Activated CD8-positive, alpha-beta T cell treated with anti-CD3 and anti-CD28 coated beads for 36 hours (primary cell): Measurements from ENCODE around the gene METTL16. TPM values are rescaled to one million over a fixed set of nuclear protein-coding genes. Genes with fewer than 3 reads are reported as not detected.

Experiments
- ATAC-seq: fragments of 200-7000 bp; cut with Tn5 transposase; one replicate; pipeline ENCODE4 v1.10.0; 2021; ENCODE audit warnings: mild to moderate bottlenecking, moderate library complexity
- CTCF ChIA-PET: fragments of 350-600 bp; sonication (Branson Sonifier 250); formaldehyde crosslinking; loops from one replicate; lab custom pipeline; 2021; ENCODE audit warnings: antibody characterized with exemption; lab: Charles Lee
- POLR2A ChIA-PET: fragments of 350-600 bp; sonication (Branson Sonifier 250); formaldehyde crosslinking; loops from one replicate; lab custom pipeline; 2021; ENCODE audit warnings: antibody characterized with exemption; lab: Charles Lee
- DNase-seq: peaks from one replicate; pipeline ENCODE4 v3.0.0-alpha.2; 2020
- H3K27ac Mint-ChIP-seq: one replicate; pipeline ENCODE4 v1.8.0; 2021; ENCODE audit warnings: mild to moderate bottlenecking, mixed read lengths
- H3K27me3 Mint-ChIP-seq: one replicate; pipeline ENCODE4 v1.8.0; 2021; ENCODE audit warnings: mixed read lengths
- H3K36me3 Mint-ChIP-seq: one replicate; pipeline ENCODE4 v1.8.0; 2021; ENCODE audit warnings: low read depth, mixed read lengths
- H3K4me1 Mint-ChIP-seq: one replicate; pipeline ENCODE4 v1.8.0; 2021; ENCODE audit warnings: low read depth, mixed read lengths
- H3K4me3 Mint-ChIP-seq: one replicate; pipeline ENCODE4 v1.8.0; 2021; ENCODE audit warnings: mild to moderate bottlenecking, moderate library complexity, mixed read lengths
- H3K9me3 Mint-ChIP-seq: one replicate; pipeline ENCODE4 v1.8.0; 2021; ENCODE audit warnings: mixed read lengths
- intact Hi-C: fragments of 100-400 bp; cut with micrococcal nuclease; formaldehyde crosslinking; loops from one replicate; pipeline ENCODE4 v1.10.0; 2022
- total RNA-seq, 2 experiments: library from RNA; stranded (reverse); gene quantifications; one replicate each; pipeline ENCODE4 v1.2.3, GENCODE V29; 2021
- TF ChIP-seq, protein P1 (sequence below): fragments of 200-600 bp; IDR thresholded peaks from one replicate; pipeline ENCODE4 v1.8.0; 2022; ENCODE audit warnings: antibody characterized with exemption, mild to moderate bottlenecking

METTL16 gene
- total RNA-seq, 2 experiments from 2014 or later = 47.9 to 50.3 TPM

DNA sequence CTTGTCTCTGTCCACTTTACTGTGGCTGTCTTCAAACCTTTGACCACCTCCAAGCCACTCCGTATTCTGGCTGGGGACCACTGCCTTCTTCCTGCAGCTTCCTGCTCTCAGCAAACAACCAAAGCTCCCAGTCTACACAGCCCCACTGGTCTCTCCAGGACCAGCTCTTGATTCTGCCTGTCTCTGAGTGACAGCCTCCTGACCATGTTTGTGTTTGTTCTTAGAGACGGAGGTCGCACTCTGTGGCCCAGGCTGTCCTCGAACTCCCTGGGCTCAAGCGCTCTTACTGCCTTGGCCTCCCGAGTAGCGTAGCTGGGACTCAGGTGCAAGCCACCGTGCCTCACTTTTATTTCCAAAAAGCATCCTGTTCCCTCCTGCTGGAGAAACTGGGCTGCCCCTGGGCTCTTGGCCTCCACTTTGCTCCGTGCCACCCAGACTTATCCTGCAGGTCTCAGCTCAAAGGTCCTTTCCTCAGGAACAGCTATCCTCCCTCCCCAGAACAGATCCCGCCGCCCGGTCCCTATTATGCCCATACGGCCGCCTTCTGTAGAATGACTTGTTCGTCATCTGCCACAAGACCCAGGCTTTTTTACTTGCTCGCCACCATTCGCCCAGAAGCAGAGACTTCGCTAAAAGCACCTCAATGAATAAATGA, 120.0 kb downstream of the METTL16 start:
- CTCF ChIA-PET = interaction anchor here (0.7 to 5.2 kb wide), 7 partner anchors 9 to 147 kb away, joined by 3 to 54 read pairs (median 4); no protein-coding TSS in a partner anchor
- TF ChIP-seq, protein P1, sequence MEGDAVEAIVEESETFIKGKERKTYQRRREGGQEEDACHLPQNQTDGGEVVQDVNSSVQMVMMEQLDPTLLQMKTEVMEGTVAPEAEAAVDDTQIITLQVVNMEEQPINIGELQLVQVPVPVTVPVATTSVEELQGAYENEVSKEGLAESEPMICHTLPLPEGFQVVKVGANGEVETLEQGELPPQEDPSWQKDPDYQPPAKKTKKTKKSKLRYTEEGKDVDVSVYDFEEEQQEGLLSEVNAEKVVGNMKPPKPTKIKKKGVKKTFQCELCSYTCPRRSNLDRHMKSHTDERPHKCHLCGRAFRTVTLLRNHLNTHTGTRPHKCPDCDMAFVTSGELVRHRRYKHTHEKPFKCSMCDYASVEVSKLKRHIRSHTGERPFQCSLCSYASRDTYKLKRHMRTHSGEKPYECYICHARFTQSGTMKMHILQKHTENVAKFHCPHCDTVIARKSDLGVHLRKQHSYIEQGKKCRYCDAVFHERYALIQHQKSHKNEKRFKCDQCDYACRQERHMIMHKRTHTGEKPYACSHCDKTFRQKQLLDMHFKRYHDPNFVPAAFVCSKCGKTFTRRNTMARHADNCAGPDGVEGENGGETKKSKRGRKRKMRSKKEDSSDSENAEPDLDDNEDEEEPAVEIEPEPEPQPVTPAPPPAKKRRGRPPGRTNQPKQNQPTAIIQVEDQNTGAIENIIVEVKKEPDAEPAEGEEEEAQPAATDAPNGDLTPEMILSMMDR = no peak
- peak overlapping the region; percentile 95 for H3K4me3 Mint-ChIP-seq
- POLR2A ChIA-PET = interaction anchor here (0.7 to 3.5 kb wide), 15 partner anchors 9 to 319 kb away, joined by 3 to 61 read pairs (median 5); partner anchors contain the start of genes MNT, SGSM2 and TSR1
- peak overlapping the region; percentile 95 for H3K27ac Mint-ChIP-seq
- H3K36me3 Mint-ChIP-seq = peaks cover 13% of the 10 kb centered on the region
- H3K27me3 Mint-ChIP-seq = no peaks in the 10 kb centered on the region
- no peak for ATAC-seq
- intact Hi-C loops = loop anchor here (1.0 kb wide), 1 partner anchor 11 kb away; no protein-coding TSS in a partner anchor
- no peaks in the 10 kb centered on the region for H3K9me3 Mint-ChIP-seq
- H3K4me1 Mint-ChIP-seq = peaks cover 46% of the 10 kb centered on the region
- DNase-seq = no peak

- Mint-ChIP-seq H3K36me3 (peaks cover 13% of the 10 kb centered on the region), H3K4me1 (peaks cover 36% of the 10 kb centered on the region), H3K4me3 (peak overlapping the region; percentile 45), H3K27me3 (no peaks in the 10 kb centered on the region), H3K9me3 (no peaks in the 10 kb centered on the region), H3K27ac (peak overlapping the region; percentile 95)
- DNase-seq (no peak), ATAC-seq (no peak)
- POLR2A ChIA-PET = interaction anchor here (1.2 to 3.3 kb wide), 3 partner anchors 12 to 297 kb away, joined by 4 to 61 read pairs (median 6); partner anchors contain the start of gene MNT
- intact Hi-C loops = no loop called here
- TF ChIP-seq, protein P1 = no peak
- CTCF ChIA-PET = interaction anchor here (1.3 to 5.2 kb wide), 2 partner anchors 11 to 26 kb away, joined by 3 to 54 read pairs; no protein-coding TSS in a partner anchor
Observed at GRCh38 chr17:2390199-2390836, 121.4 kb downstream of the METTL16 start.

DNA sequence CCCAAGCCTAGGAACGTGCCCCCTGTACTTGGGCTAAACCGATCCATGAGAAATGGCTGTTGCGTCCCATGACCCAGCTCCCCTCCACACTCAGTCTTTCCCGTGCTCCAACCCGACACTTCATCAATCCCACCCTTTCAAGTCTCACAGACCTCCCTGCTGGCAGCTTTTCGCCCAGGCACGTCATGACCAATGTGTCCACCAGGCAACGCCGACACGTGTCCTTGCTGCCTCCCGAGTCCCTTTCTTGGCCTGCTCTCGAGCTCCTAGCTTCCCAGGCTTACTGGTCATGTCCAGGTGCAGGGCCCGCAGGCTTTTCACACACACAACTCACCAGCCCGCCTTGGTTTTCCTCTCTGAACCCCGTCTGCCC, 123.0 kb downstream of the METTL16 start:
- CTCF ChIA-PET = interaction anchor here (14.2 kb wide), 1 partner anchor 26 kb away, joined by 463 read pairs; no protein-coding TSS in a partner anchor
- Mint-ChIP-seq H3K4me3 (no peak overlapping the region), H3K27me3 (no peaks in the 10 kb centered on the region), H3K27ac (peak overlapping the region; percentile 43), H3K36me3 (peaks cover 13% of the 10 kb centered on the region), H3K4me1 (peaks cover 30% of the 10 kb centered on the region), H3K9me3 (no peaks in the 10 kb centered on the region)
- intact Hi-C loops = no loop called here
- TF ChIP-seq, protein P1 = no peak
- POLR2A ChIA-PET = interaction anchor here (0.7 to 1.4 kb wide), 4 partner anchors 13 to 81 kb away, joined by 3 to 5 read pairs (median 4); no protein-coding TSS in a partner anchor
- DNase-seq = no peak
- ATAC-seq = no peak

- POLR2A ChIA-PET = interaction anchor here (0.7 to 1.4 kb wide), 4 partner anchors 13 to 81 kb away, joined by 3 to 5 read pairs (median 4); no protein-coding TSS in a partner anchor
- no peak overlapping the region for H3K27ac Mint-ChIP-seq
Observed at GRCh38 chr17:2388020-2388682, 123.5 kb downstream of the METTL16 start.

More at GRCh38 chr17:2388020-2388682, 123.5 kb downstream of the METTL16 start:
- Mint-ChIP-seq H3K36me3 (peaks cover 13% of the 10 kb centered on the region), H3K4me1 (peaks cover 30% of the 10 kb centered on the region), H3K9me3 (no peaks in the 10 kb centered on the region), H3K4me3 (no peak overlapping the region), H3K27me3 (no peaks in the 10 kb centered on the region)
- no peak for ATAC-seq
- TF ChIP-seq, protein P1 = no peak
- DNase-seq = no peak
- intact Hi-C loops = no loop called here
- CTCF ChIA-PET = interaction anchor here (14.2 kb wide), 1 partner anchor 27 kb away, joined by 463 read pairs; no protein-coding TSS in a partner anchor
